HG03342 (cell line): ENCODE measurements around the gene KHDC3L.
"Not testable (repeated sequence)": the region's sequence is repeated elsewhere in the genome, so short reads cannot be mapped to it uniquely, and the experiment has no call there.

Source experiments
- ATAC-seq: cut with Tn5 transposase; IDR thresholded peaks from one replicate; pipeline ENCODE4 v1.9.1; 2021; ENCODE audit warnings: mild to moderate bottlenecking, moderate library complexity; ENCODE audit not compliant: unreplicated experiment

KHDC3L gene

DNA sequence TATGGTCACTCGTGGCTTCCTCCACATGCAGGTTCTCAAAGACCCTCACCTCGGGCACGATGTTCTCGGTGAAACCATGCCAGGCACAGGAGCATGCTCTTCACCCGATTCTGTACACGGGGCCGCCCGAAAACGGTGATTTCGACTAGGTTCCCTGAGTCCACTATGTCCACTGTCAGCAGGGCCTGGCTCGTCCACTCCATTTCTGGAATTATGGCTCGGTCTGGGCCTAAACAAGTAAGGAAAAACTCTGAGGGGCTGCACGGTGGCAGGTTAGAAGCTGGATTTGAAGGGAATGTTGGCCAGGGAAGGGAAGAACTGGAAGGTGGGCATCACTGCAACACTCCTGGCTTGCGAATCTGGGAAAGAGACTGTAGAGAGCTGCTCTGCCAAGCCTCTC, 6.7 kb downstream of the KHDC3L start:
- no peak for ATAC-seq

DNA sequence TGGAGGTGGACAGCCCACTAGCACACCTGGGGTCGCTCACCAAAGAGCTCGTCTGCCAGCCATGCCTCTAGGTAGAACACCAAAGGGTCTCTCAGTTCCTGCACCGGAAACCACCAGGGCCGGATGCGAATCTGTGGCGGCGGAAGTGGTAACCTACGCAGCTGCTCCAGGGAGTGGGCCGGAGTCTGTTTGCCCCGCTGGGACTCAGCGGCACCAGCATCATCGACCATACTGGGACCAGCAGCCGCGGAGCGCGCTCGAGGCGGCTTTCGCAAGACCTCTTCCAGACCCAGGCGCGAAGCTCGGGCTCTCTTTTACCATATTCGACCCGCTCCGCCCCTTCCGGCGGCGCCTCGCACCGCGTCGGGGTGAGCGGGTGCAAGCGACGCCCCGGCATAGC, 7.1 kb downstream of the KHDC3L start, which contains the start of gene OOEP:
Gene OOEP (minus strand): TSS at position 335 of the 400 bp plus-strand sequence. CDS start 105 bp downstream, at position 230.
- no peak for ATAC-seq

DNA sequence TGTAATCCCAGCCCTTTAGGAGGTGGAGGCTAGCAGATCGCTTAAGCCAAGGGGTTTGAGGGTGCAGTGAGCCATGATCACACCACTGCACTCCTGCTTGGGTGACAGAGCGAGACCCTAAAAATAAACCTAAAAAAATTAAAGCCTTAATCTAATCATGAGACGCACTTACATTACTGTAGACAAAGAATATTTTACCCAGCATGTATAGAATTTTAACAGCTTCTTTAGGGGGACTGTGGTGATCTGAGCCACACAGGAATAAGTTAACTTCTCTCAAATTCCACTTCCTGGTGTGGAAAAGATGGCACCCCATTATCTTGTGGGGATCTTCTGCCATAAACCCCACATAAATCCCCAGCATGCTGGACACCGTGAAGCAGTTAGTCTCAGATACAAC, 9.5 kb downstream of the KHDC3L start:
- ATAC-seq, result no peak

DNA sequence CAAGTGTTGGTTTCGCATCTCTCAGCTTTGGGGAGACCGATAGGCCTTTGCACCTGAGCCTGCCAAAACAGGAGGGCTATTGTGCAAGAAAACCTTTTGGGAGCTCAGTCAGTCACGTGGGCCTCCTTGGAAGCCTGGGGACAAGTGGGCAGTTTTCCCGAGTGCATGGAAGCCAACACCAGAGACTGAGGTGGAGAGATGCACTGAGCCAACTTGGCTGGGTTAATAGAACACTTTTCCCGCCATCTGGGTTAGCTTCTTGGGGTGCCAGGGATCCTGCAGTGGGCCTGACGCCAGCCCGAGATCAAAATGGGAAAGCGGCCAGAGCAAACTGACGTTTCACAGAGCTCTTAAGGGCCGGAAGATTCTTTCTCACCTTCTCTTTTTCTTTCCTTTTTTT, 10.1 kb downstream of the KHDC3L start:
- ATAC-seq, result no peak

DNA sequence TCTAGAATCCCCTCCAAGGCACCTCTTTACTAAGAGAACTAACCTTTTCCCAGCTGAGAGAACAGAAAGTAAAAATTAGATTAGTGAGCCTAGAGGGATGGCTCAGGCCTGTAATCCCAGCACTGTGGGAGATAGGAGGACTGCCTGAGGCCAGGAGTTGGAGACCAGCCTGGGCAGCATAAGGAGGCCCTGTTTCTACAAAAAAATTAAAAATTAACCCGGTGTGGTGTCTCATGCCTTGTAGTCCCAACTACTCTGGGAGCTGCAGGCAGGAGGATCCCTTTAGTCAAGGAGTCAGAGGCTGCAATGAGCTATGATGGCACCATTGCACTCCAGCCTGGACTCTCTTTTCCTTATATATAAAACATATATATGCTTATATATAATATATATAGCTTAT, 12.8 kb downstream of the KHDC3L start:
- no peak for ATAC-seq

DNA sequence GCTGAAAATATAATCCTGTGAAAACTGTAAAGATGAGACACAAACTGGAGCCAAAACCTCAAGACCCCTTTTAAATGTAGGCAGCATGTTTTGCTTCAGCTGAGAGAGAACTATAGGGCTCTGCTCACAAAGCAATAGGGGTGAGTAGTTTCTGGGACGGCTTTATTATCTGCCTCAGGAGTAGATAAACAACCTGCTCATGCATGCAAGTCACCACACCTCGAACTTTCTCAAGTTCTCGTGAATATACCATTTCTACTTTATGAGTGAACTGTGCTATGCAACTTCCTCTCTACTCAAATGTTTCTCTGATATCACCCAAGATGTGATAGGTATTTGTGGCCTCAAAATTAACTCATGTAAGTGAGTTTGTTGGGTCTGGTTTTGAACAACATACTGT, 14.8 kb downstream of the KHDC3L start:
- no peak for ATAC-seq

DNA sequence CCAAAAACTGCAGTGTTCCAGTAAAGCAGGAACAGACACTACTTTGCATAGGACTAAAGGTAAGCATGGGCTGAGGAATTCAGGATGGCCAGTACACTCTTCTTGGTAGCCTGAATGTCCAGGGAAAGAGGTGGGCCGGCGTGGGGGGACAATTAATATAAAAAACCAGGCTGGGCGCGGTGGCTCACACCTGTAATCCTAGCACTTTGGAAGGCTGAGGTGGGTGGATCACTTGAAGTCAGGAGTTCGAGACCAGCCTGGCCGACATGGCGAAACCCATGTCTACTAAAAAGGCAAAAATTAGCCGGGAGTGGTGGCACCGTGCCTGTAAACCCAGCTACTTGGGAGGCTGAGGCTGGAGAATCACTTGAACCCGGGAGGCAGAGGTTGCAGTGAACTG, 19.1 kb downstream of the KHDC3L start:
- not testable (repeated sequence) for ATAC-seq

DNA sequence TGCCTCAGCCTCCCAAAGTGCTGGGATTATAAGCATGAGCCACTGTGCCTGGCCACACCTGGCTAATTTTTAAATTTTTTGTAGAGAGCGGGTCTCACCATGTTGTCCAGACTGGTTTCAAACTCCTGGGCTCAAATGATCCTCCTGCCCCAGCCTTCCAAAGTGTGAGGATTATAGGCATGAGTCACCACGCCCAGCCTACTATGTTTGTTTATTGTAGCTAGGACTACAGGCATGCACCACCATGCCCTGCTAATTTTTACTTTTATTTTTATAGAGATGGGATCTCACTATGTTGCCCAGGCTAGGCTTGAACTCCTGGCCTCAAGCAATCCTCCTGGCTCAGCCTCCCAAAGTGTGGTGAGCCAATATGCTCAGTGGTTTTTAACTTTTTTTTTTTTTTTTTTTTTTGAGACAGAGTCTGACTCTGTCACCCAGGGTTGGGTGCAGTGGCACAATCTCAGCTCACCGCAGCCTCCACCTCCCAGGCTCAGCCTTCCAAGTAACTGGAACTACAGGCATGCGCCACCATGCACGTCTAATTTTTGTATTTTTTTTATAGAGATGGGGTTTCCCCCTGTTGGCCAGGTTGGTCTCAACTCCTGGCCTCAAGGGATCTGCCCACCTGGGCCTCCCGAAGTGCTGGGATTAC, 20.1 kb downstream of the KHDC3L start:
- ATAC-seq, result no peak

DNA sequence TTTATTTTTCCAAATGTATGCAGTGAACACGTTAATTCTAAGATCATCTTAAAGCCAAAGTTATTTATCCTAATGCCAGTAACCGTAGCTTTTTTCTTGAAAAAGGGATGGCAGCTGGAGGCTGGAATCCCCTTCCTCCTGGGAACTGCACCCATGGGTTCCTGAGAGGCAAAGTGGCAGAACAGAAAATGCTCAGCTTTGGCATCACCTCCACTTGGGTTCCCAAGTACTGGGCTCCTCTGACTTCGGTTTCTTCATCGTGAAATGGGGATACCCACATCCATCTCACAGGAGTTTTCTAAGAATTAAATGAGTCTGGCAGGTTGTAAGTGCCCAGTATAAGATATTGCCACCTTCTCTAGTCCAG, 26.0 kb downstream of the KHDC3L start:
- ATAC-seq, result peak; percentile 15

DNA sequence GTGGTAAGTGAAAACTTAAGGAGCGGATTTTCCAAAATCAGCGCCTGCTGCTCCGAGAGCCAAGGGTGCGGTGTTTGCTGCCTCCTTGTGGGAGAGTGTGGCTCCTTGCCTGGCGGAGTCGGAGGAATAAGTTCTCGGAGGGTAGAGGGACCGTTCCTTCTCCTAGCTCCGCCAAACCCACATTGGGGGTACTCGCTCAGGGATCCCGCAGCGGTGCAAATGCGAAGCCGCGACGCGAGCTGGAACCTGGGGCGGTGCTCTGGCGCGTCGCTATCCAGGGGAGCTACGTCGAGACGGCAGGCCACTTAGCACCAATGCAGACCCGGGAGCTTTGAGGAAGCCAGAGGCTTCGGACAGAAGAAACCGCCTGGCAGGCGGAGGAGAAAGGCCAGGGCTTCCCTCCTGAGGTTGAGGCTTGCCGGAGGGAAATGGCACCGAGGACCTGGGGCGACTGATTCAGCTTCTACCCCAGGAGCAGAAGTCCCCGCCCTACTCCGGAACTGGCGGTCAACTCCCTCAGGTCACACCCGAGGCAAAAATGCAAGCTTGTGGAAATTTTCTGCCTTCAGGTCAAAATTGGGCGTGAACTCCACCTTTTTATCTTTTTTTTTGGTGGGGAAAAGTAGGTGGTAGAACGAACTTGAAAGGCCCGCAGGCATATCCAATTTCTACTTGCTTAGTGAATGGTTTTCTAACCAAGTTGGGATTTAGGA, 26.5 kb downstream of the KHDC3L start:
- ATAC-seq, result peak; percentile 67

DNA sequence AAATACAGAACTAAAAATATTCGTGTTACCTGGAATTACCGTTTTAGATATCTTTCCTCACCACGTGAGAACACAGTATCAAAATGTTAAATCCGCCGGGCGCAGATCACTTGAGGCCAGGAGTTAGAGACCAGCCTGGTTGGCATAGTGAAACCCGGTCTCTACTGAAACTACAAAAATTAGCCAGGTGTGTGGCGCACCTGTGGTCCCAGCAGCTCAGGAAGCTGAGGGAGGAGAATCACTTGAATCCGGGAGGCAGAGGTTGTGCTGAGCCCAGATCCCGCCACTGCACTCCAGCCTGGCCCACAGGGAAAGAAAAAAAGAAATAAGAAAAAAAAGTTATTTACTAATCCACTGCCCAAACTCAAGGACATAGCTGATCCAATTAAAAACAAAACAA, 27.4 kb downstream of the KHDC3L start:
- ATAC-seq, result no peak

DNA sequence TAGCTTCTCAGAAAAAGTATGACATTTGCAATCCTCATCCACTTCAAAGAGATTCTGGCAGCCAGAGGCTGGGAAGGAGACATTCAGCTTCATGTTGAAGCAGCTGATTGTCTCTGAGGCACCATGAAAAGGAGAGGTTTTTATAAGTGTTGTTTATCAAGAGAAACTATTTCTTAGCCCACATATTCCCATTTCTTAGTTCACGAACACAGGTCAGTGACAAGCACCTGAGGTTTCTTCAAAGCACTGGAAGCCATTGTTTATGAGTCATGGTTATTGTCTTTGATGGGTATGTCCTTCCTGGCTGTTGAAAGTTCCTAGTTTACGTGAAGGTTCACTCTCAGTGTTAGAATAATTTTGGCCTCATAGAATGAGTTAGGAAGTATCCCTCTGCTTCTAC, 29.2 kb downstream of the KHDC3L start:
- no peak for ATAC-seq

DNA sequence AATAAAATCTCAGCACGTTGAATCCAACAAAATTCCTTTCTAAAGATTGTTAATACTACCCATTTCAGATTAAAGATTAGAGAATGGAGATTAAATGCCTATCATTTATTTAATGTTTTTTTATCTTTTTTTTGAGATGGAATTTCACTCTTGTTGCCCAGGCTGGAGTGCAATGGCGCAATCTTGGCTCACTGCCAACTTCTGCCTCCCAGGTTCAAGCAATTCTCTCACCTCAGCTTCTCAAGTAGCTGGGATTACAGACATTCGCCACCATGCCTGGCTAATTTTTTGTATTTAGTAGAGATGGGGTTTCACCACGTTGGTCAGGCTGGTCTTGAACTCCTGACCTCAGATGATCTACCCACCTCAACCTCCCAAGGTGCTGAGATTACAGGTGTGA, 29.7 kb downstream of the KHDC3L start:
- ATAC-seq, result not testable (repeated sequence)

DNA sequence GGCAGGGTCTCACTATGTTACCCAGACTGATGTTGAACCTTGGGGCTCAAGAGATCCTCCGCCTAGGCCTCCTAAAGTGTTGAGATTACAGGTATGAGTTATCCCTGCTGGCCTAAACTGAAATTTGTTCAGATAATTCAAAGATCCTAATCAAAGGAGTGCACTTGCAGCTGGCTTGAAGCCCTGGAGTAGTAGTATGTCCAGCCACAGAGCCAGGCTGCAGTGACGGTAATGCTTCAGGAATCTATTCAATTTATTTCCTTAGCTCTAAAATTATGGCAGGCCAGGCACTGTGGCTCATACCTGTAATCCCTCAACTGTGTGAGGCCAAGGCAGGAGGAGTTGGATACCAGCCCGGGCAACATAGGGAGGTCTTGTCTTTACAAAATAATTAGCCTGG, 30.8 kb downstream of the KHDC3L start:
- ATAC-seq, result no peak

DNA sequence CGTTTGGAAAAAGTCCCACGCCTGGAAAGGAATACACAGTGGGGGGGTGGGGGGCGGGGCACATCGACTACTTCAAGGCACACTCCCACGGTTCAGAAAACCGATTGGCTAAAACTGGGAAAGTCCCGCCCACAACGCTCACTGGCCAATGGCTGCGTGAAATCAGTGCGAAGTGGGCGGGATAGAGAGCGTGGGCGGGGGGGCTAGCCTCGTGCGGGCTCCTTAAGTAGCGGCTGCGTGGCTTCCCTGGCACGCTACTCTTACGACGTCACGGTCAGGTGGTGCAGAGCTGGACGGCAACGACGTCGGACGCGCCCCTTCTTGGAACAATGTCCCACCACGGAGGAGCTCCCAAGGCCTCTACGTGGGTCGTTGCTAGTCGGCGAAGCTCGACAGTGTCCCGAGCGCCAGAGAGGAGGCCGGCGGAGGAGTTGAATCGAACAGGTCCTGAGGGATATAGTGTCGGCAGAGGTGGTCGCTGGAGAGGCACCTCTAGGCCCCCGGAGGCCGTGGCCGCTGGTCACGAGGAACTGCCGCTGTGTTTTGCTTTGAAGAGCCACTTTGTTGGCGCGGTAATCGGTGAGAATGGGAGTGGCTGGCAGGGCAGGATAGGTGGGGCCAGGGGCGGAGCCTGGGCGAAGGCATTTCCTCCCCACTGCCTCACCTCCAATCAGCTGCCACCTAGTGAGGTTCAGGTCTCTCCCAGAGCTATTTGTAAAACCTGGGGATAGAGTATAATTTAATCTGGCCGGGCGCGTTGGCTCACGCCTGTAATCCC, 32.3 kb downstream of the KHDC3L start, which contains the start of gene DDX43:
Gene DDX43 (plus strand): TSS at position 252 of the 778 bp plus-strand sequence. CDS start 78 bp downstream, at position 330.
- ATAC-seq, result no peak

DNA sequence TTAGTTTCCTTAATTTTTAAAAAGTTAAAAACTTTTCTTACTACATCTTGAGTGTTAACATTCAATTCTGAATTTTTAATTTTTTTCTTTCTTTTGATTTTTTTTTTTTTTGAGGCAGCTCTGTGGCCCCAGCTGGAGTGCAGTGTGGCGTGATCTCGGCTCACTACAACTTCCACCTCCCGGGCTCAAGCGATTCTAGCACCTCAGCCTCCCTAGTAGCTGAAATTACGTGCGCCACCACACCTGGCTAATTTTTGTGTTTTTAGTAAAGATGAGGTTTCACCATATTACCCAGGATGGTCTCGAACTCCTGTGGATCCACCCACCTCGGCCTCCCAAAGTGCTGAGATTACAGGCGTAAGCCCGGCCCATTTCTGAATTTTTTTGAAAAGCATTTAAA, 33.4 kb downstream of the KHDC3L start:
- ATAC-seq, result no peak

DNA sequence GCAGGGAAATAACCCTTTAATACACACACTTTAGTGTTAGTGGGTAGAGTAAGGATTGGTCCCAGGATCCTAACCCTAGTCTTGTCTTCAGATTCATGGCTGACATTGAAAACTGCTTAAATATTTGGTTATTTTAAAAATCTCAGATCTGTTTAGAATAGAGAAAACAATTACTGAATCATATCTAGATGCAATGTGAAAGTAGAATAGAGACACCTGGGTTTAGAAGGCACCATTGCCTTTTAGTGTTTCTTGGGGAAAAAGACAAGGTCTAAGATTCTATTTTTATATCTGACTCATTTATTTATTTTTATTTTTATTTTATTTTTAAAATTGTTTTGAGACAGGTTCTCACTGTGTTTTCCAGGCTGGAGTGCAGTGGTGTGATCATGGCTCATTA, 38.2 kb downstream of the KHDC3L start:
- no peak for ATAC-seq

DNA sequence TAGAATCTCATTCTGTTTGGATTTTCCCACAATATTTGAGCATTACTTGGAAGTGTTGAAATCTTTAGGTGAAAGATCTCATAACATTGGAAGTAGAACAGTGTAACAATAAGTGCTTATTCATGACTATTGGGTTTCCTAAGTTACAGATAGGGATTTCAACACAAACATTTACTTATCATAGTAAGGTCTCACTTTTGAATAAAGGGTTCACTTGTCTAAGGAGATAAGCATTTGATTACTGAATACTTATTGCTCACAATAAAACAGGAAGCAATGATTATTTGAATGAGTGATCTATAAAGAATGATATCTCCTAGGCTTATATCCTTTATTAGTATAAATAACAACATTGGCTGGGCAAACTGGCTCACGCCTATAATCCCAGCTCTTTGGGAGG, 46.9 kb downstream of the KHDC3L start:
- ATAC-seq, result no peak

DNA sequence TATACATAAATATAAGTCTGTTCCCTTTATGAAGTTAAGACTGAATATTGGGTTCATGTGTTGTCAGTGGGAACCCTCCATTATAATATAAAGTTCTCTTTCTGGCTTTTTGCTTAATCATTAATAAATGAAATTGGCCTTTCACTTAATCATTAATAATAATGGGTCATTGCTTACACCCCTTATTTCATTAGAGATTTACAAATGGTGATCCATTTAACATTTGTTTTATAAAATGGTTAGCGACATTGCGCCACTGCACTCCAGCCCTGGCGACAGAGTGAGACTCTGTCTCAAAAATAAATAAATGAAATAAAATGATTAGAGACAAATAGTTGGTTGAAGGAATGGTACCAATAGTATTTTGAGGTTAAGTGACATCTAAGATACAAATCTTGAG, 50.6 kb downstream of the KHDC3L start:
- no peak for ATAC-seq
